ENCODE data around the gene CHIC2. TPM values are rescaled to one million over a fixed set of nuclear protein-coding genes. Genes with fewer than 3 reads are reported as not detected.
A peak's percentile ranks its signal among the peaks of the same experiment; 100 is the strongest.

CHIC2 gene
- total and polyA plus RNA-seq, 2 donors (not counting 1 experiment from before 2014, with no cell fraction given): 39.4 to 52.0 TPM

DNA sequence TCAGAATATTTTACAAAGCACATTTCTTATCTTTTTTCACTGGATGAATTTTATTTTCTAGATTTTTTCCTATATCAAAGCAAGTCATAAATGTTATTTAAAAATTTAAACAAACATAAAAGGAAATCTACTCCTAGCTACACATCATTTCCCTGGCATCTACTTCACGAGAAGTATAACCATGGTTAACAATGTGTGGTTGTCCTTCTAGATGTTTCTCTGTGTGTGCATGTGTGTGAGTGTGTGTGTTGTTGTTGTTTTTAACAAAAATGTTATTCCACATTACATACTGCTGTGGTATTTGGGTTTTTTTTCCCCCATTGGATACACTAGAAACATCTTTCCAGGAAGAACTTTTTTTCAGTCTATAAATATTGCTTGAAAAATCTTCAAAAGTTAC lies 103.1 kb downstream of the CHIC2 start:
- H3K9ac ChIP-seq (ENCODE audit: insufficient read depth, low read length): no peak overlapping the region
- DNase-seq (ENCODE audit: low read depth in 2 of 2): peak in 1 of 2 donors; percentile 47

DNA sequence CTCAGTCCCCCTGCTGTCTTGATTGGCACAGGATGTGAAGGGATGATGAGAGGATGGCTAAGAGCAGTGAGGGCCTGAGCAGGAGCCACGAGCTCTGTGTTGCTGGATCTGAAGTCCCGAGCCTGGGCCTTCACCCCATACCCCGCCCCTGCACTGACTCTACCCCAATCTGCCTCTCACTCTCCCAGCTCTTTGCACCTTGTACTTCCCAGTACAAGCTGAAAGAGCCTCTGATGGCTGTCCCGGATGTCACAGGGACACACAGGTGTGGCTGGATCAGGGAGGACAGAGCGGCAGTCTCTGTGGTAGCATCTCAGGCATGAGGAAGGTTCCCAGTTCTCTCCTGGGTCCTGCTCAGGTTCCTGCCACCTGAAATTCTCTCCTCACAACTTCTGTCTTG lies 103.6 kb downstream of the CHIC2 start:
- Histone ChIP-seq H3K9me3 (ENCODE audit: control insufficient read depth, insufficient read depth, low read depth, low read length) (no peaks in the 10 kb centered on the region), H4K20me1 (ENCODE audit: control insufficient read depth, extremely low read depth, insufficient read depth, low read length) (no peaks in the 10 kb centered on the region), H3K79me2 (ENCODE audit: control insufficient read depth, insufficient read depth, low read length) (no peaks in the 10 kb centered on the region), H3K27ac (ENCODE audit: insufficient read depth, low read length) (no peak overlapping the region), H3K36me3 (ENCODE audit: control insufficient read depth, insufficient read depth, low read length) (no peaks in the 10 kb centered on the region), H2AFZ (ENCODE audit: low read length) (no peak overlapping the region), H3K4me1 (ENCODE audit: control insufficient read depth, extremely low read depth, insufficient read depth, low read length) (peaks cover 10% of the 10 kb centered on the region), H3K4me3 (replicated peaks in 1 of 4; ENCODE audit: control extremely low read depth in 1 of 4, insufficient read depth in 1 of 4, low read depth in 3 of 4, low read length in 4 of 4) (no peak overlapping the region), H3K9ac (ENCODE audit: insufficient read depth, low read length) (no peak overlapping the region), H3K27me3 (ENCODE audit: control insufficient read depth, insufficient read depth, low read length) (no peaks in the 10 kb centered on the region), H3K4me2 (ENCODE audit: extremely low read depth, insufficient read depth, low read length) (no peak overlapping the region)
- TF ChIP-seq EZH2 (IDR thresholded peaks at IDR 0.05; ENCODE audit: low read length, missing control alignments): no peak
- TF ChIP-seq, protein P1, sequence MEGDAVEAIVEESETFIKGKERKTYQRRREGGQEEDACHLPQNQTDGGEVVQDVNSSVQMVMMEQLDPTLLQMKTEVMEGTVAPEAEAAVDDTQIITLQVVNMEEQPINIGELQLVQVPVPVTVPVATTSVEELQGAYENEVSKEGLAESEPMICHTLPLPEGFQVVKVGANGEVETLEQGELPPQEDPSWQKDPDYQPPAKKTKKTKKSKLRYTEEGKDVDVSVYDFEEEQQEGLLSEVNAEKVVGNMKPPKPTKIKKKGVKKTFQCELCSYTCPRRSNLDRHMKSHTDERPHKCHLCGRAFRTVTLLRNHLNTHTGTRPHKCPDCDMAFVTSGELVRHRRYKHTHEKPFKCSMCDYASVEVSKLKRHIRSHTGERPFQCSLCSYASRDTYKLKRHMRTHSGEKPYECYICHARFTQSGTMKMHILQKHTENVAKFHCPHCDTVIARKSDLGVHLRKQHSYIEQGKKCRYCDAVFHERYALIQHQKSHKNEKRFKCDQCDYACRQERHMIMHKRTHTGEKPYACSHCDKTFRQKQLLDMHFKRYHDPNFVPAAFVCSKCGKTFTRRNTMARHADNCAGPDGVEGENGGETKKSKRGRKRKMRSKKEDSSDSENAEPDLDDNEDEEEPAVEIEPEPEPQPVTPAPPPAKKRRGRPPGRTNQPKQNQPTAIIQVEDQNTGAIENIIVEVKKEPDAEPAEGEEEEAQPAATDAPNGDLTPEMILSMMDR (conservative IDR thresholded peaks at IDR 0.05 in 1 of 2, IDR thresholded peaks at IDR 0.05 in 1 of 2; ENCODE audit: low read depth in 1 of 2, low read length in 2 of 2): no peak
- DNase-seq (ENCODE audit: low read depth in 2 of 2): no peak

More for the DNA sequence above, 103.1 kb downstream of the CHIC2 start:
- peaks cover 10% of the 10 kb centered on the region for H3K4me1 ChIP-seq (ENCODE audit: control insufficient read depth, extremely low read depth, insufficient read depth, low read length)
- no peak overlapping the region for H3K4me2 ChIP-seq (ENCODE audit: extremely low read depth, insufficient read depth, low read length)
- H3K9me3 ChIP-seq (ENCODE audit: control insufficient read depth, insufficient read depth, low read depth, low read length): no peaks in the 10 kb centered on the region
- H3K4me3 ChIP-seq (replicated peaks in 1 of 4; ENCODE audit: control extremely low read depth in 1 of 4, insufficient read depth in 1 of 4, low read depth in 3 of 4, low read length in 4 of 4): no peak overlapping the region
- TF ChIP-seq EZH2 (IDR thresholded peaks at IDR 0.05; ENCODE audit: low read length, missing control alignments): no peak
- TF ChIP-seq, protein P1 (conservative IDR thresholded peaks at IDR 0.05 in 1 of 2, IDR thresholded peaks at IDR 0.05 in 1 of 2; ENCODE audit: low read depth in 1 of 2, low read length in 2 of 2): no peak
- no peaks in the 10 kb centered on the region for H3K79me2 ChIP-seq (ENCODE audit: control insufficient read depth, insufficient read depth, low read length)
- no peak overlapping the region for H3K27ac ChIP-seq (ENCODE audit: insufficient read depth, low read length)
- H3K36me3 ChIP-seq (ENCODE audit: control insufficient read depth, insufficient read depth, low read length): no peaks in the 10 kb centered on the region
- no peaks in the 10 kb centered on the region for H3K27me3 ChIP-seq (ENCODE audit: control insufficient read depth, insufficient read depth, low read length)
- no peaks in the 10 kb centered on the region for H4K20me1 ChIP-seq (ENCODE audit: control insufficient read depth, extremely low read depth, insufficient read depth, low read length)
- H2AFZ ChIP-seq (ENCODE audit: low read length): no peak overlapping the region

Other genes starting within 250 kb of the CHIC2 start
- gene GSX2, start 35.6 kb upstream of the CHIC2 start, total RNA-seq: 0.33 TPM in 1 of 2 replicates, not detected in the other
- 0.05 and 0.15 TPM in 2 replicates for gene GSX2, start 35.6 kb upstream of the CHIC2 start, polyA plus RNA-seq
- gene PDGFRA, start 164.7 kb upstream of the CHIC2 start, total RNA-seq: 350 and 363 TPM in 2 replicates
- gene PDGFRA, start 164.7 kb upstream of the CHIC2 start, polyA plus RNA-seq: 284 and 342 TPM in 2 replicates

Data from fibroblast of lung (primary cell).